Measurements from ENCODE around the gene FOXK1.

DNA sequence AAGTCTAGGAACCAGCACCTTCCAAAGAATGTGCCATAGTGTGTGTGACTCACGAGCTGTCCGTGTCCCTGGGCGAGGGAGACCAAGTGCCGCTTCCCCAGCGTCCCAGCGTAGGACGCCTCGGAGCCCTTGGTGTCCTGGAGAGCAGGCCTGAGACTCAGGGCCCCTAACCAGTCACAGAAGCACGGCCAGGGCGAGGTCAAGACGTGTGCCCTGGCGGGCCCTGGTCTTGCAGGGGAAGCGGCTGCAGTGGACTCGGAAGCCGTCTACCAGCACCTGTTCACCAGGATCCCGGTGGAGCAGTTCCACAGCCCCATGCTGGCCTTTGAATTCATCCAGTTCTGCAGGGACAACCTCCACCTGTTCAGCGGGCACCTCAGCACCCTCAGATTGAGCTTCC, 103.9 kb downstream of the FOXK1 start:
- TF ChIP-seq, protein P1, sequence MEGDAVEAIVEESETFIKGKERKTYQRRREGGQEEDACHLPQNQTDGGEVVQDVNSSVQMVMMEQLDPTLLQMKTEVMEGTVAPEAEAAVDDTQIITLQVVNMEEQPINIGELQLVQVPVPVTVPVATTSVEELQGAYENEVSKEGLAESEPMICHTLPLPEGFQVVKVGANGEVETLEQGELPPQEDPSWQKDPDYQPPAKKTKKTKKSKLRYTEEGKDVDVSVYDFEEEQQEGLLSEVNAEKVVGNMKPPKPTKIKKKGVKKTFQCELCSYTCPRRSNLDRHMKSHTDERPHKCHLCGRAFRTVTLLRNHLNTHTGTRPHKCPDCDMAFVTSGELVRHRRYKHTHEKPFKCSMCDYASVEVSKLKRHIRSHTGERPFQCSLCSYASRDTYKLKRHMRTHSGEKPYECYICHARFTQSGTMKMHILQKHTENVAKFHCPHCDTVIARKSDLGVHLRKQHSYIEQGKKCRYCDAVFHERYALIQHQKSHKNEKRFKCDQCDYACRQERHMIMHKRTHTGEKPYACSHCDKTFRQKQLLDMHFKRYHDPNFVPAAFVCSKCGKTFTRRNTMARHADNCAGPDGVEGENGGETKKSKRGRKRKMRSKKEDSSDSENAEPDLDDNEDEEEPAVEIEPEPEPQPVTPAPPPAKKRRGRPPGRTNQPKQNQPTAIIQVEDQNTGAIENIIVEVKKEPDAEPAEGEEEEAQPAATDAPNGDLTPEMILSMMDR (IDR thresholded peaks at IDR 0.05; ENCODE audit: low read depth, low read length): no peak
- no peak for TF ChIP-seq EZH2phosphoT487 (IDR thresholded peaks at IDR 0.05; ENCODE audit: low read depth)
